Heart right ventricle (tissue), 16 donors: ENCODE data around the gene CBLN1. TPM values are rescaled to one million over a fixed set of nuclear protein-coding genes. Genes with fewer than 3 reads are reported as not detected.

Experiments used
- ATAC-seq, 8 donors: fragments of 200-7000 bp; cut with Tn5 transposase; one replicate each; pipeline ENCODE4 v1.9.1; 2020; ENCODE audit warnings: mild to moderate bottlenecking in 8 of 8, moderate library complexity in 8 of 8, moderate number of reproducible peaks in 1 of 8
- DNase-seq, 2 donors: peaks; one replicate each; pipeline ENCODE4 v3.0.0-alpha.2; 2020
- H3K27ac ChIP-seq, 10 donors: fragments of 200-600 bp; sonication (generic) in 2 of 10; one replicate each; pipeline versions ENCODE4 v1.5.0 to v1.8.0; 2020 to 2022; ENCODE audit warnings: mild to moderate bottlenecking in 3 of 10
- H3K27me3 ChIP-seq, 7 donors: fragments of 200-600 bp; one replicate each; pipeline ENCODE4 v1.8.0; 2021 to 2022; ENCODE audit warnings: mild to moderate bottlenecking in 2 of 7
- H3K36me3 ChIP-seq, 9 donors: fragments of 200-600 bp; sonication (generic) in 1 of 9; one replicate each; pipeline versions ENCODE4 v1.5.0 to v1.8.0; 2020 to 2022; ENCODE audit warnings: mild to moderate bottlenecking in 2 of 9
- H3K4me1 ChIP-seq, 9 donors: fragments of 200-600 bp; sonication (generic) in 1 of 9; one replicate each; pipeline versions ENCODE4 v1.5.0 to v1.8.0; 2020 to 2022; ENCODE audit warnings: mild to moderate bottlenecking in 4 of 9
- H3K4me3 ChIP-seq, 10 donors: fragments of 200-600 bp; sonication (generic) in 2 of 10; one replicate each; pipeline versions ENCODE4 v1.5.0 to v1.8.0; 2020 to 2022; ENCODE audit warnings: mild to moderate bottlenecking in 7 of 10, moderate library complexity in 2 of 10
- H3K9me3 ChIP-seq, 11 donors: fragments of 200-600 bp in 10 of 11; sonication (generic) in 2 of 11; one replicate each; pipeline versions ENCODE4 v1.5.0 to v1.8.0; 2013 to 2022; ENCODE audit warnings: mild to moderate bottlenecking in 2 of 11, control low read depth in 1 of 11, moderate library complexity in 1 of 11
- CTCF ChIP-seq, 9 donors: fragments of 200-600 bp; sonication (generic) in 2 of 9; IDR thresholded peaks; one replicate each; pipeline versions ENCODE4 v1.5.0 to v1.8.0; 2021 to 2022; ENCODE audit warnings: antibody characterized with exemption in 9 of 9, mild to moderate bottlenecking in 5 of 9, moderate library complexity in 1 of 9
- WGBS, 2 donors: extraction: QIAGEN DNeasy Blood & Tissue Kit; methylation state at CpG; one replicate each; pipeline ENCODE4 v1.1.7; 2013; ENCODE audit warnings: inconsistent platforms in 1 of 2; 5-methylcytosine and 5-hydroxymethylcytosine counted together
- intact Hi-C, 10 donors: fragments of 100-400 bp; cut with DNase I; formaldehyde crosslinking; loops; one replicate each; pipeline versions ENCODE4 v1.11.1 to v1.14.2; 2022
- polyA plus RNA-seq, 2 donors: library from polyadenylated mRNA; stranded (reverse); fragments of 200-250 nt; gene quantifications; one replicate each; pipeline ENCODE4 v1.2.3, GENCODE V29; 2013
- total RNA-seq, 10 donors: library from RNA; stranded (reverse); fragmentation: NEBNext Ultra II Directional in 3 of 10; extraction: Animal tissue kit (Norgen Biotek cat#: 25700) in 3 of 10; gene quantifications; one replicate each; pipeline versions ENCODE4 v1.2.1 to v1.2.4, GENCODE V29; 2021 to 2023
- donor health status: Arrhythmogenic right ventricular cardiomyopathy.
- donor health status: ischemic (EF 13 %, LVEDD 7.1; RV severe dilation, severe dysfunction).
- donor health status: healthy with polysubstance abuse.
- donor health status: DM: no; HTN: yes; CAD: no.
- donor health status: DM: no; HTN: no; CAD: no.
- donor health status: ischemic (EF 25% LVEDD 6.9; RV normal size, moderate dysfunction).
- donor health status: ischemic (EF 25% LVEDD 5.7; RV mildly dilated, moderate dysfunction).
- donor health status: healthy.
- donor health status: DM: yes; HTN: yes; CAD: no.
- donor health status: Ischemic cardiomyopathy.
- donor health status: ischemic (EF 35%, LVEDD 5.7; RV mildly dilated, moderate dysfunction).
- donor health status: nonischemic (EF 11% LVEDD 7.7; RV severe dilation, severe dysfunction).
- donor health status: DM: yes; HTN: yes; CAD: no.
- donor health status: PGD.
- donor health status: ischemic (EF 29% LVEDD 5.4; RV normal size, mild dysfunction).
- donor health status: nonischemic (EF 23%, LVEDD 6.1; RV moderate dilation, normal function).

Gene CBLN1
- total and polyA plus RNA-seq, 12 donors, result 0.19 to 3.0 (median 1.3) TPM

- Histone ChIP-seq H3K4me1 (peaks cover 5 to 30% (median 25%) of the 10 kb centered on the region in 9 donors), H3K36me3 (no peaks in the 10 kb centered on the region), H3K27me3 (peaks cover 11 to 94% (median 82%) of the 10 kb centered on the region in 7 donors), H3K27ac (no peak overlapping the region), H3K9me3 (no peaks in the 10 kb centered on the region), H3K4me3 (no peak overlapping the region)
- ATAC-seq, result no peak
- DNase-seq, result no peak
- 50 to 58% methylated on average over 4 of the region's 4 CpGs for WGBS, 2 donors
- intact Hi-C loops, result loop anchor here in 1 of 10 donors (5.0 kb wide), 1 partner anchor 288 kb away; no protein-coding TSS in a partner anchor
- TF ChIP-seq CTCF (IDR thresholded peaks at IDR 0.05), result no peak
Observed at GRCh38 chr16:49284962-49285361, 3.3 kb upstream of the CBLN1 start.

GRCh38 chr16:49283376-49284049 lies 1.9 kb upstream of the CBLN1 start:
- Histone ChIP-seq H3K36me3 (no peaks in the 10 kb centered on the region), H3K27ac (no peak overlapping the region), H3K9me3 (no peaks in the 10 kb centered on the region), H3K4me3 (peak overlapping the region in 9 of 10 donors; percentile 15 to 56 (median 51)), H3K27me3 (peaks cover 22 to 94% (median 91%) of the 10 kb centered on the region in 7 donors), H3K4me1 (peaks cover 5 to 44% (median 29%) of the 10 kb centered on the region in 9 donors)
- no peak for DNase-seq
- TF ChIP-seq CTCF (IDR thresholded peaks at IDR 0.05), result no peak
- intact Hi-C loops, result loop anchor here in 1 of 10 donors (5.0 kb wide), 1 partner anchor 286 kb away; no protein-coding TSS in a partner anchor
- ATAC-seq, result no peak
- WGBS, 2 donors, result 1 to 3% methylated on average over 25 of the region's 25 CpGs

- Histone ChIP-seq H3K27me3 (peaks cover 29 to 94% (median 92%) of the 10 kb centered on the region in 7 donors), H3K4me3 (peak overlapping the region; percentile 11 to 56 (median 51)), H3K27ac (no peak overlapping the region), H3K9me3 (no peaks in the 10 kb centered on the region), H3K4me1 (peaks cover 5 to 50% (median 31%) of the 10 kb centered on the region in 9 donors), H3K36me3 (no peaks in the 10 kb centered on the region)
- ATAC-seq (peak in 1 of 8 donors; percentile 14), DNase-seq (peak; percentile 21 to 47)
- WGBS, 2 donors, result 1 to 2% methylated on average over 49 of the region's 49 CpGs
- no peak for TF ChIP-seq CTCF (IDR thresholded peaks at IDR 0.05)
- intact Hi-C loops, result loop anchor here in 1 of 10 donors (5.0 kb wide), 1 partner anchor 286 kb away; no protein-coding TSS in a partner anchor
Observed at GRCh38 chr16:49282690-49283375, 1.2 kb upstream of the CBLN1 start.

- peaks cover 5 to 58% (median 35%) of the 10 kb centered on the region in 9 donors for H3K4me1 ChIP-seq
- peak; percentile 94 to 99 (median 96) for ATAC-seq
- H3K36me3 ChIP-seq, result no peaks in the 10 kb centered on the region
- peaks cover 36 to 94% (median 92%) of the 10 kb centered on the region in 7 donors for H3K27me3 ChIP-seq
- DNase-seq, result peak; percentile 84 to 87
- H3K27ac ChIP-seq, result peak overlapping the region in 1 of 10 donors; percentile 45
- TF ChIP-seq CTCF (IDR thresholded peaks at IDR 0.05), result peak in 8 of 9 donors; percentile 18 to 54 (median 37)
- 1 to 3% methylated on average over 67 to 120 of the region's 124 CpGs for WGBS, 2 donors
- H3K9me3 ChIP-seq, result no peaks in the 10 kb centered on the region
- intact Hi-C loops, result loop anchor here in 1 of 10 donors (5.0 kb wide), 1 partner anchor 285 kb away; no protein-coding TSS in a partner anchor
- peak overlapping the region; percentile 11 to 56 (median 51) for H3K4me3 ChIP-seq
Observed at GRCh38 chr16:49281843-49282642, 405 bp upstream of the CBLN1 start.
